ENCODE results near the gene STK10. TPM values are rescaled to one million over a fixed set of nuclear protein-coding genes. Genes with fewer than 3 reads are reported as not detected.

Gene STK10
- total RNA-seq, 3 donors from 2014 or later (not counting 1 experiment from before 2014, with no cell fraction given) = 705 to 879 (median 783) TPM

DNA sequence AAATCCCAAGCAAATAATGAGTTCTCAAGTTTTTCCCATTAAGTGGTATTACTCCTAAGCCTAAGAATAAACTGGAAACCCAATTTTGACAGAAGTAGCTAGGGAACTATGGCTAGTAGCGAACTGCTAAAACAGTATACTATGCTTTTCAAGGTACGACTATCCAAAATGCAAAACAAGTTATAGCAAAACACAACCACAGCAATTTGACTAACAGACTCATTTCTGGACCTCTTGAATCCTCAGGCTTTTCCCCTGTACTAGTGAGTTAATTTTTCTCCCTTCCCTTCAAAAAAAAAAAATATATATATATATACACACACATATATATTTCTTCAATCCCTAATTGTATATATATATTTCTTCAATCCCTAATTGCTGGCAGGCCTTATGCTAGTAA, 188.9 kb downstream of the STK10 start:
- H3K9me3 Mint-ChIP-seq = no peaks in the 10 kb centered on the region
- ATAC-seq (no peak), DNase-seq (no peak)
- Histone ChIP-seq H3K36me3 (ENCODE audit: control insufficient read depth, insufficient read depth, low read length) (no peaks in the 10 kb centered on the region), H3K27ac (ENCODE audit: low read length) (peak overlapping the region; percentile 23), H3K4me1 (ENCODE audit: control insufficient read depth, insufficient read depth, low read length) (peaks cover 14% of the 10 kb centered on the region), H3K9me3 (ENCODE audit: control insufficient read depth, insufficient read depth, low read length) (no peaks in the 10 kb centered on the region), H3K4me3 (ENCODE audit: low read length) (no peak overlapping the region), H3K27me3 (ENCODE audit: control insufficient read depth, insufficient read depth, low read length) (no peaks in the 10 kb centered on the region)
- H3K4me1 Mint-ChIP-seq = peaks cover 58 to 67% of the 10 kb centered on the region in 2 donors
- TF ChIP-seq, protein P1, sequence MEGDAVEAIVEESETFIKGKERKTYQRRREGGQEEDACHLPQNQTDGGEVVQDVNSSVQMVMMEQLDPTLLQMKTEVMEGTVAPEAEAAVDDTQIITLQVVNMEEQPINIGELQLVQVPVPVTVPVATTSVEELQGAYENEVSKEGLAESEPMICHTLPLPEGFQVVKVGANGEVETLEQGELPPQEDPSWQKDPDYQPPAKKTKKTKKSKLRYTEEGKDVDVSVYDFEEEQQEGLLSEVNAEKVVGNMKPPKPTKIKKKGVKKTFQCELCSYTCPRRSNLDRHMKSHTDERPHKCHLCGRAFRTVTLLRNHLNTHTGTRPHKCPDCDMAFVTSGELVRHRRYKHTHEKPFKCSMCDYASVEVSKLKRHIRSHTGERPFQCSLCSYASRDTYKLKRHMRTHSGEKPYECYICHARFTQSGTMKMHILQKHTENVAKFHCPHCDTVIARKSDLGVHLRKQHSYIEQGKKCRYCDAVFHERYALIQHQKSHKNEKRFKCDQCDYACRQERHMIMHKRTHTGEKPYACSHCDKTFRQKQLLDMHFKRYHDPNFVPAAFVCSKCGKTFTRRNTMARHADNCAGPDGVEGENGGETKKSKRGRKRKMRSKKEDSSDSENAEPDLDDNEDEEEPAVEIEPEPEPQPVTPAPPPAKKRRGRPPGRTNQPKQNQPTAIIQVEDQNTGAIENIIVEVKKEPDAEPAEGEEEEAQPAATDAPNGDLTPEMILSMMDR (IDR thresholded peaks at IDR 0.05) = no peak
- H3K27ac Mint-ChIP-seq = no peak overlapping the region
- no peaks in the 10 kb centered on the region for H3K36me3 Mint-ChIP-seq
- H3K27me3 Mint-ChIP-seq (ENCODE audit: low read depth in 2 of 2) = no peaks in the 10 kb centered on the region
- H3K4me3 Mint-ChIP-seq = no peak overlapping the region
- WGBS (ENCODE audit: insufficient coverage) = 77% methylated on average over 2 of the region's 2 CpGs
- intact Hi-C loops (cut with micrococcal nuclease) = no loop called here

DNA sequence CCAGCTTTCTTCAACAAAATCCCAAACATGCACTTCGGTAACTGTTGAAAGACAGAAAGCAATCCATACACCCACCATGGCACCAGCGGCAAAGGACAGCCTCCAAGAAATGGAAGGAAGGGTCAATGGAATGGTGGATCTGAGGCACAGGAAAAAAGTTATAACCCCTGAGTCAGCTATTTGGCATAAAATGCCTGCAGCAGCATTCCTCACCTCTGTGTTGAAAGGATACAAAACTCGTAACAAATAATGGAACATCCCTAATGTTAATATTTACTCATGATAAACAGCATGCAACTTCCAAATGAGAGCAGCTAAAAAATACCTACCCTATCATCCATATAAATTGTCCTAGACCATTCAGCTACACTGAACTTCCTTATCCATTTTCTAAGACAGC, 191.0 kb downstream of the STK10 start:
- intact Hi-C loops (cut with micrococcal nuclease) = no loop called here
- Mint-ChIP-seq H3K4me1 (peaks cover 45 to 47% of the 10 kb centered on the region in 2 donors), H3K27me3 (ENCODE audit: low read depth in 2 of 2) (no peaks in the 10 kb centered on the region), H3K27ac (no peak overlapping the region), H3K36me3 (no peaks in the 10 kb centered on the region), H3K9me3 (no peaks in the 10 kb centered on the region), H3K4me3 (no peak overlapping the region)
- Histone ChIP-seq H3K27ac (ENCODE audit: low read length) (no peak overlapping the region), H3K4me1 (ENCODE audit: control insufficient read depth, insufficient read depth, low read length) (peaks cover 7% of the 10 kb centered on the region), H3K9me3 (ENCODE audit: control insufficient read depth, insufficient read depth, low read length) (no peaks in the 10 kb centered on the region), H3K36me3 (ENCODE audit: control insufficient read depth, insufficient read depth, low read length) (peaks cover 3% of the 10 kb centered on the region), H3K4me3 (ENCODE audit: low read length) (no peak overlapping the region), H3K27me3 (ENCODE audit: control insufficient read depth, insufficient read depth, low read length) (no peaks in the 10 kb centered on the region)
- no peak for ATAC-seq
- TF ChIP-seq, protein P1 (IDR thresholded peaks at IDR 0.05) = no peak
- WGBS (ENCODE audit: insufficient coverage) = 100% methylated on average over 3 of the region's 3 CpGs
- DNase-seq = no peak

DNA sequence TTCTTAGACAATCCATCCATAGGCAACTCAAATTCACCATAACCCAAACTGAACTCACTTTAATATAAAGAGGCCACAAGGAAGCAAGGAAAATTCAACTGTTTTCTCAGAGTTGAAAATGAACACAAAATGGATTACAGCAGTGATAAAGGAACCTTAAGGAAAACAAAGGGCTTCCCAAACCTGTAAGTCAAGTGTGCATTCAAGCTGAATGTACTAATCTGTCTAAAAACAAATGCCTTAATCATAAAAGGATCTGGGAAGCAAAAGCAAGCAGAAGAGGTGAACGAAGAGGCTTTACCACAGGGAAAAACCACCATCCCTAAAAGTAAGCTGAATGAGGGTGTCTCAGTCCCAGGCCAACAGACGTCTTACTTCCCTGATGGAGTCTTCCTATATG, 195.2 kb downstream of the STK10 start:
- Histone ChIP-seq H3K4me3 (ENCODE audit: low read length) (no peak overlapping the region), H3K4me1 (ENCODE audit: control insufficient read depth, insufficient read depth, low read length) (peaks cover 2% of the 10 kb centered on the region), H3K27ac (ENCODE audit: low read length) (no peak overlapping the region), H3K9me3 (ENCODE audit: control insufficient read depth, insufficient read depth, low read length) (no peaks in the 10 kb centered on the region), H3K27me3 (ENCODE audit: control insufficient read depth, insufficient read depth, low read length) (no peaks in the 10 kb centered on the region), H3K36me3 (ENCODE audit: control insufficient read depth, insufficient read depth, low read length) (peaks cover 5% of the 10 kb centered on the region)
- Mint-ChIP-seq H3K27me3 (ENCODE audit: low read depth in 2 of 2) (no peaks in the 10 kb centered on the region), H3K36me3 (no peaks in the 10 kb centered on the region), H3K4me3 (no peak overlapping the region), H3K4me1 (peaks cover 28 to 30% of the 10 kb centered on the region in 2 donors), H3K9me3 (no peaks in the 10 kb centered on the region), H3K27ac (no peak overlapping the region)
- DNase-seq (no peak), ATAC-seq (no peak)
- no CpG with 5 or more reads among the region's 2 CpGs for WGBS (ENCODE audit: insufficient coverage)
- intact Hi-C loops (cut with micrococcal nuclease) = no loop called here
- TF ChIP-seq, protein P1 (IDR thresholded peaks at IDR 0.05) = no peak

DNA sequence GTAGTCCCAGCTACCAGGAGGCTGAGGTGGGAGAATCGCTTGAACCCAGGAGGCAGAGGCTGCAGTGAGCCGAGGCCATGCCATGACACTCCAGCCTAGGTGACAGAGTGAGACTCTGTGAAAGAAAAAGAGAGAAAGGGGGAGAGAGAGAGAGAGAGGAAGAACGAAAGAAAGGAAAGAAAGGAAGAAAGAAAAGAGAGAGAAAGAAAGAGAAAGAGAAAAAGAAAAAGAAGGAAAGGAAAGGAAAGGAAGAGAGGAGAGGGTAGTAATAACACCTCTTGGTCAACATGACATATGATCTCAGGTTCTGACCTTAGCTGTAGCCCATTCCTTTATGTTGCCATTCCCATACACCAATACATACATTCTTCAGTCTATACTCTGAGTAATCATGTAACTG, 195.7 kb downstream of the STK10 start:
- peaks cover 2% of the 10 kb centered on the region for H3K4me1 ChIP-seq (ENCODE audit: control insufficient read depth, insufficient read depth, low read length)
- no peak overlapping the region for H3K4me3 ChIP-seq (ENCODE audit: low read length)
- no peaks in the 10 kb centered on the region for H3K9me3 ChIP-seq (ENCODE audit: control insufficient read depth, insufficient read depth, low read length)
- no peaks in the 10 kb centered on the region for H3K27me3 ChIP-seq (ENCODE audit: control insufficient read depth, insufficient read depth, low read length)
- H3K36me3 ChIP-seq (ENCODE audit: control insufficient read depth, insufficient read depth, low read length) = peaks cover 5% of the 10 kb centered on the region
- intact Hi-C loops (cut with micrococcal nuclease) = no loop called here
- Mint-ChIP-seq H3K9me3 (no peaks in the 10 kb centered on the region), H3K4me1 (peaks cover 27 to 30% of the 10 kb centered on the region in 2 donors), H3K4me3 (no peak overlapping the region), H3K36me3 (no peaks in the 10 kb centered on the region), H3K27ac (no peak overlapping the region), H3K27me3 (ENCODE audit: low read depth in 2 of 2) (no peaks in the 10 kb centered on the region)
- no peak for ATAC-seq
- TF ChIP-seq, protein P1 (IDR thresholded peaks at IDR 0.05) = no peak
- DNase-seq = no peak
- no peak overlapping the region for H3K27ac ChIP-seq (ENCODE audit: low read length)
- WGBS (ENCODE audit: insufficient coverage) = 97% methylated on average over 3 of the region's 3 CpGs
